Osteoblast (primary cell): Measurements from ENCODE around the gene INVS. TPM values are rescaled to one million over a fixed set of nuclear protein-coding genes. Genes with fewer than 3 reads are reported as not detected.

Source experiments
- DNase-seq: peaks from one replicate; pipeline ENCODE4 v3.0.0; 2011; ENCODE audit warnings: low spot score, mixed read lengths; ENCODE audit not compliant: insufficient read length; ENCODE audit errors: missing footprints
- H2AFZ ChIP-seq: 2 replicates; pipeline ENCODE4 v1.6.0; 2011; ENCODE audit warnings: mild to moderate bottlenecking, low read length
- H3K27ac ChIP-seq: 2 replicates; pipeline ENCODE4 v1.5.1; 2011; ENCODE audit warnings: mild to moderate bottlenecking, low read depth, low read length, moderate library complexity
- H3K27me3 ChIP-seq: 2 replicates; pipeline ENCODE4 v1.6.0; 2012; ENCODE audit warnings: mild to moderate bottlenecking, control low read depth, inconsistent platforms, low read length, moderate library complexity; ENCODE audit not compliant: insufficient read depth
- H3K36me3 ChIP-seq: 2 replicates; pipeline ENCODE4 v1.5.1; 2011; ENCODE audit warnings: mild to moderate bottlenecking, low read length, control low read depth, moderate library complexity; ENCODE audit not compliant: insufficient read depth
- H3K4me1 ChIP-seq: 2 replicates; pipeline ENCODE4 v1.5.1; 2011; ENCODE audit warnings: mild to moderate bottlenecking, low read length, control low read depth, moderate library complexity; ENCODE audit not compliant: insufficient read depth
- H3K4me2 ChIP-seq: 2 replicates; pipeline ENCODE4 v1.6.0; 2011; ENCODE audit warnings: mild to moderate bottlenecking, low read length; ENCODE audit not compliant: insufficient read depth
- H3K4me3 ChIP-seq: fragments of 200-600 bp; sonication (generic); 3 replicates; pipeline ENCODE4 v1.5.1; 2012; ENCODE audit warnings: mild to moderate bottlenecking, low read length, inconsistent platforms; ENCODE audit not compliant: insufficient read depth
- H3K79me2 ChIP-seq: 2 replicates; pipeline ENCODE4 v1.6.0; 2012; ENCODE audit warnings: mild to moderate bottlenecking, low read length, control low read depth, inconsistent platforms; ENCODE audit not compliant: insufficient read depth
- H3K9me3 ChIP-seq: 2 replicates; pipeline ENCODE4 v1.5.1; 2011; ENCODE audit warnings: low read depth, low read length, control low read depth
- H4K20me1 ChIP-seq: 2 replicates; pipeline ENCODE4 v1.6.0; 2012; ENCODE audit warnings: mild to moderate bottlenecking, low read length, control low read depth; ENCODE audit not compliant: insufficient read depth
- total RNA-seq: library from RNA; depleted of rRNA; stranded (reverse); fragments of >200 nt; gene quantifications from 2 replicates; pipeline ENCODE4 v1.2.3, GENCODE V29; 2012
- TF ChIP-seq, protein P1 (sequence below): IDR thresholded peaks from 2 replicates; pipeline ENCODE4 v1.5.1; 2011; ENCODE audit warnings: mild to moderate bottlenecking, low read depth, low read length, moderate library complexity; ENCODE audit errors: extremely low read depth

Gene INVS
- total RNA-seq, 1 donor = 27.1 TPM

DNA sequence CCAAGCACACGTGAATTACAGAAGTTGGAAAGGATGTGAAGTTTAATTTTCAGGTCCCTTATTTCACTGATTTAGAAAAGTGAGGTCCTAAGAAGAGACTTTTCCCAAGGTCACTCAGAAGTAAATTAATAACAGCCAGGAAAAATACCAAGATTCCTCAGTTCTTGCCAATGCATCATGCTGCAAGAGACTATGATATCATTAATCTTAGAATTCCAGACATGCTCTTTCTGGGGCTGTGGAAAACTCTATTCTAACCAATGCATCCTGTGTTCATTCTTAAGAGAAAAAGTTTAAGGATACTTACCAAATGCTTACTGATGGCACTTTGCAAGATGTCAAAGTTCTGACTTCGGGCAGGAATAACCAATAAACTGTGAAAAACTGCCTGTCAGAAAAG lies 210.9 kb downstream of the INVS start:
- H3K79me2 ChIP-seq = peaks cover 43% of the 10 kb centered on the region
- no peaks in the 10 kb centered on the region for H3K27me3 ChIP-seq
- H3K9me3 ChIP-seq = no peaks in the 10 kb centered on the region
- peaks cover 19% of the 10 kb centered on the region for H3K4me1 ChIP-seq
- no peak overlapping the region for H3K4me3 ChIP-seq
- no peak overlapping the region for H2AFZ ChIP-seq
- TF ChIP-seq, protein P1, sequence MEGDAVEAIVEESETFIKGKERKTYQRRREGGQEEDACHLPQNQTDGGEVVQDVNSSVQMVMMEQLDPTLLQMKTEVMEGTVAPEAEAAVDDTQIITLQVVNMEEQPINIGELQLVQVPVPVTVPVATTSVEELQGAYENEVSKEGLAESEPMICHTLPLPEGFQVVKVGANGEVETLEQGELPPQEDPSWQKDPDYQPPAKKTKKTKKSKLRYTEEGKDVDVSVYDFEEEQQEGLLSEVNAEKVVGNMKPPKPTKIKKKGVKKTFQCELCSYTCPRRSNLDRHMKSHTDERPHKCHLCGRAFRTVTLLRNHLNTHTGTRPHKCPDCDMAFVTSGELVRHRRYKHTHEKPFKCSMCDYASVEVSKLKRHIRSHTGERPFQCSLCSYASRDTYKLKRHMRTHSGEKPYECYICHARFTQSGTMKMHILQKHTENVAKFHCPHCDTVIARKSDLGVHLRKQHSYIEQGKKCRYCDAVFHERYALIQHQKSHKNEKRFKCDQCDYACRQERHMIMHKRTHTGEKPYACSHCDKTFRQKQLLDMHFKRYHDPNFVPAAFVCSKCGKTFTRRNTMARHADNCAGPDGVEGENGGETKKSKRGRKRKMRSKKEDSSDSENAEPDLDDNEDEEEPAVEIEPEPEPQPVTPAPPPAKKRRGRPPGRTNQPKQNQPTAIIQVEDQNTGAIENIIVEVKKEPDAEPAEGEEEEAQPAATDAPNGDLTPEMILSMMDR = no peak
- peak overlapping the region; percentile 27 for H3K27ac ChIP-seq
- no peak overlapping the region for H3K4me2 ChIP-seq
- DNase-seq = no peak
- H4K20me1 ChIP-seq = peaks cover 4% of the 10 kb centered on the region
- H3K36me3 ChIP-seq = no peaks in the 10 kb centered on the region

DNA sequence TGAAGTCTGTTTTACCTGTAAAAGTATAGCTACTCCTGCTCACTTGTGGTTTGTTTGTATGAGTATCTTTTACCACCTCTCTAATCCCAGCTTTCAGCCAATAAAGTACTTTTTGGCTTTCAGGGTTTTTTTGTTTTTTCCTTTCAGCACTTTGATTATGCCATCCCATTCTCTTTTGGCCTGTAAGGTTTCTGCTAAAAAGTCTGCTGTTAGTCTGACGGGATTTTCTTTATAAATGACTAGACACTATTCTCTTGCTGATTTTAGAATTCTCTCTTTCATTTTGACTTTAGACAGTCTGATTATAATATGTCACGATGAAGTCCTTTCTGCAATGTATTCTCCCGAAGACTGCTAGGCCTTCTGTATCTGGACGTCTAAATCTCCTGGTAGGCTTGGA lies 216.5 kb downstream of the INVS start:
- Histone ChIP-seq H3K36me3 (peaks cover 12% of the 10 kb centered on the region), H2AFZ (no peak overlapping the region), H3K79me2 (peaks cover 46% of the 10 kb centered on the region), H3K9me3 (no peaks in the 10 kb centered on the region), H3K27ac (no peak overlapping the region), H3K4me2 (no peak overlapping the region), H3K27me3 (no peaks in the 10 kb centered on the region), H3K4me1 (peaks cover 10% of the 10 kb centered on the region), H4K20me1 (peaks cover 5% of the 10 kb centered on the region), H3K4me3 (no peak overlapping the region)
- TF ChIP-seq, protein P1 = no peak
- DNase-seq = no peak

DNA sequence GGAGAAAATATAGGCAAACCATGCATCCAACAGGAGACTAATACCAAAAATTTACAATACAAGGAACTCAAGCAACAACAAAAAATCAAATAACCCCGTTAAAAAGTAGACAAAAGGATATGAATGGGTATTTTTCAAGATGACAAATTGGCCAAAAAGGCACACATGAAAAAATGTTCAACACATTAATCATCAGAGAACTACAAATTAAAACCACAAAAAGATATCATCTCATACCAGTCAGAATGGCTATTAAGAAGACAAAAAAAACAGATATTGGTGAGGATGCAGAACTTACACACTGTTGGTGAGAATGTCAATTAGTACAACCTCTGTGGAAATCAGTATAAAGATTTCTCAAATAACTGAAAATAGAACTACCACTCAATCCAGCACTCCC lies 218.7 kb downstream of the INVS start:
- no peak for DNase-seq
- Histone ChIP-seq H3K27me3 (no peaks in the 10 kb centered on the region), H3K27ac (no peak overlapping the region), H3K4me1 (peaks cover 10% of the 10 kb centered on the region), H4K20me1 (peaks cover 5% of the 10 kb centered on the region), H3K4me3 (no peak overlapping the region), H3K4me2 (peak overlapping the region; percentile 53), H2AFZ (no peak overlapping the region), H3K9me3 (no peaks in the 10 kb centered on the region), H3K79me2 (peaks cover 30% of the 10 kb centered on the region), H3K36me3 (peaks cover 21% of the 10 kb centered on the region)
- TF ChIP-seq, protein P1 = no peak

DNA sequence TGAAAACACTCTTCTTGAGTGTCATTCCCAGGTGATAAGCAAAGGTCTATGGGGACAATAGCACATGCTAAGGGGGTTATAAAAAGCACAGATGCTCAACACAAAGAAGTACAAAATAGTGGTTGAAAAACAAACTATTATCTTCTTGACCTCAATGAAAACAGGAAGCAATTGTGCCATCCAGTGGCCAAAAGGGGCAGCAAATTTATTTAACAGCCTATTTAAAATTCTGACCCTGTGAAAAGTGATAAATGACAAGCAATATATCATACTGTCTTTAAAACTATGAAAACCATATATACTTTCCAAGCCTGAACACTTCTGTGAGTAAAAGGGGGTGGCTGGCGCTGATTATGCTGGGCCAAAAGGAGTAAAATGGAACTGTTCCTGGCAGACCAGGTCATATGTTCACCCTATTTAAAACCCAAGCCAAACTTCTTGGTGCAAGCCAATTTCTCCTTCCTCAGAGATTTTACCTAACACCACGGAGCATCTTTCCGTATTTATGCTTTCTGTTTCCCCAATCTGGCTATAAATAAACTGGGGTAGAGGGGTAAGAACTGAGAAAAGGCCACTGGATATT lies 224.0 kb downstream of the INVS start:
- Histone ChIP-seq H3K79me2 (peaks cover 3% of the 10 kb centered on the region), H3K9me3 (no peaks in the 10 kb centered on the region), H3K4me2 (no peak overlapping the region), H3K36me3 (peaks cover 42% of the 10 kb centered on the region), H4K20me1 (peaks cover 8% of the 10 kb centered on the region), H3K27ac (no peak overlapping the region), H2AFZ (no peak overlapping the region), H3K27me3 (no peaks in the 10 kb centered on the region), H3K4me3 (no peak overlapping the region), H3K4me1 (peaks cover under 1% of the 10 kb centered on the region)
- DNase-seq = no peak
- TF ChIP-seq, protein P1 = peak; percentile 77
